DOHH2 (cell line): Measurements from ENCODE around the gene NBEA.

Experiments used
- H3F3A ChIP-seq: fragments of 200-600 bp; sonication (generic), shearing (Covaris generic); 2 replicates; pipeline ENCODE4 v1.6.0; 2016; ENCODE audit warnings: antibody characterized with exemption, mild to moderate bottlenecking; ENCODE audit not compliant: control insufficient read depth, insufficient read depth
- H3K27ac ChIP-seq: fragments of 200-600 bp; sonication (generic); 2 replicates; pipeline ENCODE4 v1.5.1; 2014; ENCODE audit warnings: low read depth, mild to moderate bottlenecking, low read length, moderate library complexity
- H3K27me3 ChIP-seq: fragments of 200-600 bp; sonication (generic); 2 replicates; pipeline ENCODE4 v1.6.1; 2014; ENCODE audit warnings: mild to moderate bottlenecking, low read length, mixed read lengths; ENCODE audit not compliant: control insufficient read depth
- H3K36me3 ChIP-seq: fragments of 200-600 bp; sonication (generic); 2 replicates; pipeline ENCODE4 v1.6.1; 2014; ENCODE audit warnings: mild to moderate bottlenecking, low read length, moderate library complexity, mixed read lengths; ENCODE audit not compliant: control insufficient read depth
- H3K4me1 ChIP-seq: fragments of 200-600 bp; sonication (generic); 2 replicates; pipeline ENCODE4 v1.6.1; 2014; ENCODE audit warnings: mild to moderate bottlenecking, low read length, mixed read lengths; ENCODE audit not compliant: control insufficient read depth
- H3K4me2 ChIP-seq: fragments of 200-600 bp; sonication (generic); 2 replicates; pipeline ENCODE4 v1.6.0; 2014; ENCODE audit warnings: mild to moderate bottlenecking, low read length, moderate library complexity
- H3K4me3 ChIP-seq: fragments of 200-600 bp; sonication (generic); 2 replicates; pipeline ENCODE4 v1.5.1; 2014; ENCODE audit warnings: mild to moderate bottlenecking, low read length, mixed read lengths
- H3K79me2 ChIP-seq: fragments of 200-600 bp; sonication (generic); 2 replicates; pipeline ENCODE4 v1.6.1; 2014; ENCODE audit warnings: mild to moderate bottlenecking, low read length, mixed read lengths; ENCODE audit not compliant: control insufficient read depth
- H3K9me2 ChIP-seq: fragments of 200-600 bp; sonication (generic); replicated peaks from 2 replicates; pipeline ENCODE4 v1.6.1; 2014; ENCODE audit warnings: mild to moderate bottlenecking, low read length, mixed read lengths; ENCODE audit not compliant: control insufficient read depth
- H3K9me3 ChIP-seq: fragments of 200-600 bp; sonication (generic); 2 replicates; pipeline ENCODE4 v1.6.1; 2014; ENCODE audit warnings: antibody characterized with exemption, low read length, mixed read lengths; ENCODE audit not compliant: control insufficient read depth, insufficient read depth
- H4K20me1 ChIP-seq: fragments of 200-600 bp; sonication (generic); 2 replicates; pipeline ENCODE4 v1.6.0; 2014; ENCODE audit warnings: low read depth, mild to moderate bottlenecking, antibody characterized with exemption, low read length, moderate library complexity; ENCODE audit not compliant: control insufficient read depth, insufficient read depth
- EZH2phosphoT487 ChIP-seq: fragments of 200-600 bp; sonication (generic); IDR thresholded peaks from 2 replicates; pipeline ENCODE4 v1.6.1; 2017; ENCODE audit warnings: borderline replicate concordance, mild to moderate bottlenecking, antibody characterized with exemption, low read length, moderate library complexity, mixed read lengths
- TF ChIP-seq, protein P1 (sequence below): fragments of 200-600 bp; sonication (generic); IDR thresholded peaks from one replicate; pipeline ENCODE4 v1.5.1; 2014; ENCODE audit warnings: antibody characterized with exemption, mild to moderate bottlenecking, low read depth, low read length; ENCODE audit not compliant: poor library complexity, severe bottlenecking

The NBEA gene

DNA sequence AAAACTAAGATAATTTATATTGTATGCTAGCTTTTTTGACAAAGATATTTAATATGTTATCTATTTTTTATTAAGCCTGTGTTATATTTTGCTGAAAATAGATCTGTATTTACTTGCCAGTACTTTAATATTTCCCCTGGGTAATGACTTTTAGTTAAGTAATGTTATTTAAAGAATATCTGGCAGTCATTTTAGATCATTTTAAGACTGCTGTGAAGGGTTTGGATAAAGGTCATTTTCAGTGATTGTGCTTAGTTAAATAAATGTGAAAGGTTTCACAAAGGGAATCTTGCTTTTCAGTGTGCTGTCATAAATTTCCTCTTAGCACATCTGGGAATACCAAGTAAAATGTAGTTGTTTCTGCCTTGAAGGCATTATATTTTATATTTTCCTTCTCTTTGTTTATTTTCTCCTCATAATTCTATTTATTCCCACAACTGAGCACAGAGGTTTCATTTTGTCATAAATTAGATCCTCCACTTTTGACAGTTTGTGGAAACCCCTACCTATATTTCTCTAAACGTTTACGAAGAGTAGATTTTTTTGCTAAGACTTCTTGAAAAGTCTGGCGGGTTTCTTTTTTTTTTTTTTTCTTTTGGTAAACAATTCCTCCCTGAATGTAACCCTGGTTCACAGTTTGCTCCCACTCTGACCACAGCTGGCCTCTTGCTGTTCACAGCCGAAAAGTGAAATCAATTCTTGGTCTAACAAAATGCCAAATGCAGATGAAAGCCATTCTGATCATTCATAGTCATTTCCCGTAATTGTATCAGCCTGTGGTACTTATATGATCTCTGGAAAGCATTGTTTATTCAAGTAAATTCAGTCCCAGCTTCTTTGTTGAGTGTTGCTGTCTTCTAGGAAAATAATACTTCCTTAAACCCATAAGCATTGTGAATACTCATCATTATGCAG is 446.6 kb downstream of the NBEA start:
- H3K27me3 ChIP-seq: no peaks in the 10 kb centered on the region

DNA sequence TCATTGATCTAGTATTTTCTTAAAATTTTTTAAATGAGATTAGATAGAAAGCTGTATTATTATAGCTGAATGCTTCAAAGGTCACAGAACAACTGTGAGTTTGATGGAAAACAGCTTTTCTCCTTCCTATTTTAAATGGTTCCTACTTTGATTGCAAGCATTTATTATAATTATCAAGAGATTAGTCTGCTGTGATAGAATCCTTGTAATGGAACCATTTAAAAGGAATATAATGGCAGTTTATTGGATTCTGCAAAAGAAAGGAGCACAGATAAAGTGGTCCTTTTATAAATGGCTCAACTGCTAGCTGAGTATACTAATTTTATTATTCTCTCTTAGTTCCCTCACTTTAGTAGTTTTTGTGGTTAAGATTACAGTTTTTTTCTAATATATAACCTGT is 447.5 kb downstream of the NBEA start:
- no peak overlapping the region for H3K4me2 ChIP-seq
- H3K27ac ChIP-seq: no peak overlapping the region
- no peaks in the 10 kb centered on the region for H3K27me3 ChIP-seq

More for the DNA sequence above, 446.6 kb downstream of the NBEA start:
- no peak for TF ChIP-seq EZH2phosphoT487
- H3K4me1 ChIP-seq: no peaks in the 10 kb centered on the region
- H3K27ac ChIP-seq: no peak overlapping the region
- H3K79me2 ChIP-seq: no peaks in the 10 kb centered on the region
- H4K20me1 ChIP-seq: no peaks in the 10 kb centered on the region
- no peaks in the 10 kb centered on the region; the same call in 1 of the 2 replicates for H3K9me2 ChIP-seq
- no peak overlapping the region for H3K4me2 ChIP-seq
- no peaks in the 10 kb centered on the region for H3F3A ChIP-seq
- H3K4me3 ChIP-seq: no peak overlapping the region
- no peaks in the 10 kb centered on the region for H3K36me3 ChIP-seq
- no peaks in the 10 kb centered on the region for H3K9me3 ChIP-seq

DNA sequence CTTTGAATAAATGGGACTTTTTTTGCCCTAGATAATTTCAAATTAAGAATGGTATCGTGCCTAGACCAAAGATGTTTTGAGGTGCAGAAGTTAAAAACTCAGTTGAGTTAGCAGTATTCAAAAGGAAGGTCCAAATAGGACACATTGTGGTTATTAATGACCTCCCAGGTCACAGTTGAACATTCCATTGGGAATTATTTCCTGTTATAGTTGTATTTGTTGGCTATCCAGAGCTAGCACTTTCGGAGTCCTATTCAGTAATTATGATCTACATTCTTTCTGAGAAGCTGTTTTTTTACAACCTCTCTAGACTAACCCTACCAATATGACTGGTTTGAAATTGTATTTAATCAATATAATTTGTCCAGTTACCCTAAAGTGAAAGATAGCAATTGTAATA is 450.7 kb downstream of the NBEA start:
- H3K36me3 ChIP-seq: no peaks in the 10 kb centered on the region

More for the DNA sequence above, 447.5 kb downstream of the NBEA start:
- no peaks in the 10 kb centered on the region for H4K20me1 ChIP-seq
- no peaks in the 10 kb centered on the region; the same call in 1 of the 2 replicates for H3K9me2 ChIP-seq
- H3K36me3 ChIP-seq: no peaks in the 10 kb centered on the region
- no peaks in the 10 kb centered on the region for H3K4me1 ChIP-seq
- H3K79me2 ChIP-seq: no peaks in the 10 kb centered on the region
- TF ChIP-seq EZH2phosphoT487: no peak
- TF ChIP-seq, protein P1, sequence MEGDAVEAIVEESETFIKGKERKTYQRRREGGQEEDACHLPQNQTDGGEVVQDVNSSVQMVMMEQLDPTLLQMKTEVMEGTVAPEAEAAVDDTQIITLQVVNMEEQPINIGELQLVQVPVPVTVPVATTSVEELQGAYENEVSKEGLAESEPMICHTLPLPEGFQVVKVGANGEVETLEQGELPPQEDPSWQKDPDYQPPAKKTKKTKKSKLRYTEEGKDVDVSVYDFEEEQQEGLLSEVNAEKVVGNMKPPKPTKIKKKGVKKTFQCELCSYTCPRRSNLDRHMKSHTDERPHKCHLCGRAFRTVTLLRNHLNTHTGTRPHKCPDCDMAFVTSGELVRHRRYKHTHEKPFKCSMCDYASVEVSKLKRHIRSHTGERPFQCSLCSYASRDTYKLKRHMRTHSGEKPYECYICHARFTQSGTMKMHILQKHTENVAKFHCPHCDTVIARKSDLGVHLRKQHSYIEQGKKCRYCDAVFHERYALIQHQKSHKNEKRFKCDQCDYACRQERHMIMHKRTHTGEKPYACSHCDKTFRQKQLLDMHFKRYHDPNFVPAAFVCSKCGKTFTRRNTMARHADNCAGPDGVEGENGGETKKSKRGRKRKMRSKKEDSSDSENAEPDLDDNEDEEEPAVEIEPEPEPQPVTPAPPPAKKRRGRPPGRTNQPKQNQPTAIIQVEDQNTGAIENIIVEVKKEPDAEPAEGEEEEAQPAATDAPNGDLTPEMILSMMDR: no peak
- H3K9me3 ChIP-seq: no peaks in the 10 kb centered on the region
- no peak overlapping the region for H3K4me3 ChIP-seq
- H3F3A ChIP-seq: no peaks in the 10 kb centered on the region

More for the DNA sequence above, 450.7 kb downstream of the NBEA start:
- Histone ChIP-seq H3K9me3 (no peaks in the 10 kb centered on the region; the same call in 1 of the 2 replicates), H3K4me3 (no peak overlapping the region), H3F3A (no peaks in the 10 kb centered on the region), H3K27me3 (no peaks in the 10 kb centered on the region), H3K4me1 (no peaks in the 10 kb centered on the region), H3K9me2 (no peaks in the 10 kb centered on the region; the same call in 1 of the 2 replicates), H4K20me1 (no peaks in the 10 kb centered on the region), H3K27ac (no peak overlapping the region), H3K4me2 (no peak overlapping the region), H3K79me2 (no peaks in the 10 kb centered on the region)
- no peak for TF ChIP-seq EZH2phosphoT487
- TF ChIP-seq, protein P1: no peak
